Head of caudate nucleus (tissue), 42 donors: ENCODE measurements around the gene RGS3.

ENCODE experiments used
- DNase-seq, 42 donors: peaks; one replicate each; pipeline versions ENCODE4 v3.0.0 to v3.0.0-alpha.2; 2020 to 2021; ENCODE audit warnings: mixed read lengths in 7 of 42
- intact Hi-C: fragments of 100-400 bp; cut with DNase I; formaldehyde crosslinking; loops from one replicate; pipeline ENCODE4 v1.15.0; 2022

RGS3 gene

DNA sequence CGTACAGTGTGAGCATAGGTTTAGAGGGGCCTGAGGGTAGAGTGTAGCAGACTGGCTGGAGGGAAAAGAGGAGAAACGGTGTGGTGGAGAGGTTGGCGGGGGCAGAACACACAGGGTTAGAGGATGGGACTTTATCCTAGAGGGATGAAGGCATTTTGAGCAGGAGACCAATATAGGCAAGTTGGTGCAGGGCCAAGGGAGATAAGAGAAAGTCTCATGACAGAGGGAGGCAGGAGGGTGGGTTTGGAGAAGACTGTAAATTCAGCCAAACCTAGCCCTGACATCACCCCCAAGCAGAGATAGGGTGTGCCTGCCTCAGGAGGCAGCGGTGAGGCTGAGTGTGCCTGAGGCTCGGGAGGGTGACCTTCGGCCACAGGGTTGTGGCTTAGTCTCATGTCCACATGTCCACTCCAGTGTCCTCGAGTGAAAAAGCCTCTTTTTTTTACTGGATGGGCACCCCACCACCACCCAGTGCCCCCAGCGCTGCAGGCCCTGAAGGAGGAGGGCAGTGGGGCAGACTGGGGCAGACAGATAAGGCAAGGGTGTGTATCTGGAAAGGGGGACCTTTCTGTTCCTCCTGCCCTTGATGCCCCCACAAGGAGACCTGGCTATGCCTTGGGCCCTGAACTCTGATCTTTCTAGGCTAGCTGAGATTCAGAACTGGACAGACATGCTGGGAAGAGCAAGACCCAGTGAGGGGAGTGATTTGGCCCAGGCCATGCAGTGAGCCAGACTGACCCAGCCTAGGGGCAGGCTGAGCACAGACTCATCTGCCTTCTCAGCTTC is 108.7 kb downstream of the RGS3 start:
- intact Hi-C loops, result no loop called here
- DNase-seq, result peak in 8 of 42 donors; percentile 6 to 26 (median 13)

DNA sequence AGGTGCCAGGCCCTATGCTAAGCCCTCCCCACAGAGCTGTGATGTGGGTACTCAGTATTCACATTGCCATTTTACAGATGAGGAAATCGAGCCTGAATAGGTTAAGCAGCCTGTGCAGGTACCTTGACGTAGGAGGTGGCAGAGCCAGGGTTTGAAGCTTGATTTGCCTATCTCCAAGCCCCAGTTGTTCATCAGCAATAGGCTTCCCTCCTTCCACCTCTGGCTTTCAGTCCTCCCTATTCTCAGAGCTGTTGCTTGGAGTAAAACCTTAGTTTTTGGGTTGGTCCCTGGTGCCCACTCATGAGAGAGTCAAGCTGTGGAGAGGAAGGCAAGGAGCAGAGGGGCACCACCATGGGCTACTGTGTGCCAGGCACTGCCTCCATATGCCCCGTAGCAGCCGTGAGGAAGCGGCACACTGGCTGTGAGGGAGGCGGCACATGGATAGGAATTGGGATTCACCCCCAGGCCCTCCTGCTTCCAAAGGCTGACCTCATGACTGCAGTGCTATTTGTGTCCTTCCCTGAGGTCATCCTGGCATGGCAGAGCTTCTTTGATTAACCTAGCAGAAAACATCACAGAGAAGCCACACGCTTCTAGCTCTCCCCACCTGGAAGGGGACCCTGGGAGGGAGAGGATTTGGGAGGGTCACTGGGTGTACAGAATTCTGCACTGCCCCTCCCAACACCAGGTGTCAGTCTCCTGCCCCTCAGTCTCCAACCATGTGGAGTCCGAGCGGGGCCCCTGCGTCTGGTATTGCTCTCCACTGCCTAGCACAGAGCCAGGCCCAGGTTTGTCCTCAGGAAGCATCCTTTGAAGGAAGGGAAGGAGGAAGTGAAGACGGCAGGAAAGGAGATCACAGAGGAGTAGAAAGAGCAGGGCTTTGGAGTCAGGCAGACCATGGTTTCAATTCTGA is 109.8 kb downstream of the RGS3 start:
- intact Hi-C loops, result no loop called here
- DNase-seq, result peak in 7 of 42 donors; percentile 4 to 25 (median 18)

DNA sequence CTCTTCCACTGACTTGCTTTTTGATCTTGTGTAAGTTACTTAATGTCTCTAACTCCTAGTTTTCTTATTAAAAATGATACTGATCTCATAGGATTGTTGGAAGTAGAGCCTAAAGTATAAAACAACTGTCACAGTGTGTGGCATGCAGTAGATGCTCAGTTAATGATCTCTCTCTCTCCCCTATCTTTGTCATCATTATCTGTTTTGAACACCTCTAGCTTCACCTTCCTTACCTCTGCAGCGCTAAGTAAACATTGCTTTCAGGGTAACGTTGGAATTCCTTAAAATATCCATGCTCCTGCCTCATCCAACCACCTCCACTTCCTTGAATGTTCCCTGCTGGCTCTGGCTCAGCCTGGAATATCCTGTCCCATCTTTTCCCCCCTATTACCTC is 110.4 kb downstream of the RGS3 start:
- intact Hi-C loops, result no loop called here
- no peak for DNase-seq

DNA sequence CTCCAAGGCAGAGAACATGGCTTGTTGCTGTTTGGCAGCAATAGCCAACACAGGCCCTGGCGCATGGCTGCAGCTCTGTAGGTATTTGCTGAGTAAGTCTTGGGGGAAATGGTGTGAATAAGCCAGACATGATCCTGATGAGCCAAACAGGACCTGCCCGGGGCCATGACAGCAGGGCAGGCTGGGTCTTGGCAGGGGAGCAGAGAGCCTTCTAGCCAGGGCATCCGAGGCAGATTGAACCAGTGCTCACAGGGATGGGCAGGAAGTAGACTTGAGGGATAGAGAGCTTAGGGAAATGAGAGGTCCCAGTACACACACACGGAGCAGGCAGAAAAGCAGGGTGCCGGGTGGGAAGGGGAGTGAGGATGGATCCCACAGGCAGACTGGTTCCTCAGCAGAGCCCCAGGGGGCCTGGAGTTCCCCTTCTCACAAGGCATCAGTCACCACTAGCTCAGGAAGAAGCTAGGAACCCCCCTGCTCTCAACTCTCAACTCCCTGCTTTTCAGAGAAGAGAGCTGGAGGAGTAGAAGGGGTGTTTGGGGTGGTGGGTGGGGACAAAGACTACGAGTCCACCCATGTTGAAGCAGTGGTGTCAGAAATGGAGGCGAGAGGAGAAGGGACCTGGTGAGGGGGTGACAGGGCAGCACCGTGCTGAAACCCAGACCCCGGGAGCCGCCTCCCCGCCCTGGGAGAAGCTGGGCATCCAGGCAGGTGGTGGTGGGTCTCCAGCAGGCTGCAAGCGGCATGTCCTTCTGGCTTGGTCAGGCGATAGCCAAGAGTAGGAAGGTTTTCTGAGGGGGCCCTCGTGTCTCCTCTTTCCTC is 111.1 kb downstream of the RGS3 start:
- intact Hi-C loops, result no loop called here
- peak in 5 of 42 donors; percentile 1 to 22 (median 19) for DNase-seq

DNA sequence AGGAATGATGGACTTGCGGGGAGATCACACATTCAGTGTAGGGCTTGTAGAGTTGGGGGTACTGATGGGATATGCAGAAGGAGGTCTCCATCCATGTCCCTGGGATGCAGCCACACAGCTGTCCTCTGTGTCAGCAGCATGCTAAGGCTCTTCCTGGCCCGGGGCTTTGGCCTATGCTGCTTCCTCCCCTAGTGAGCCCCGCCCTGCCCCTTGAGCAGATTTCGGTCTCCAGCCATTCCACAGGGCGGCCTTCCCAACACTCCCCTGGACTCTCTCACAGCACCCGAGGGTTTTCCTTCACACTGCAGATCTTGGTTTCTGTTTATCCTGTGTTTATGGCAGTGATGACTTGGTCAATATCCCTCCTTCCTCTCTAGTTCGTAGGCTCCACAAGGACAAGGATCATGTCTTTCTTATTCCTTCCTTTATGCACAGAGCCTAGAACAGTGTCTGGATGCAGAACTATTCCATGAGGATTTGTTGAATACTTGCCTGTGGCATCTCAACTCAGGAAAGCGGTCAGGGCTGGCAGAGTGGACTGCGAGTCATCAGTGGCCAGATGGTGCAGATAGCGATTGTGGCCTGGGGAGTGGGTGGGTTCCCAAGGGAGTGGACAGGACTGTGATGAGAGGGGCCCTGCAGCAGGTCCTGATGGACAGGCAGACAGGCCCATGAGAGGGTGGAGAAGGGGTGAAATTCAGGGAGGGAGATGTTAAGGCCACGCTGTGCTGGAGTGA is 114.2 kb downstream of the RGS3 start:
- no peak for DNase-seq
- intact Hi-C loops, result no loop called here

DNA sequence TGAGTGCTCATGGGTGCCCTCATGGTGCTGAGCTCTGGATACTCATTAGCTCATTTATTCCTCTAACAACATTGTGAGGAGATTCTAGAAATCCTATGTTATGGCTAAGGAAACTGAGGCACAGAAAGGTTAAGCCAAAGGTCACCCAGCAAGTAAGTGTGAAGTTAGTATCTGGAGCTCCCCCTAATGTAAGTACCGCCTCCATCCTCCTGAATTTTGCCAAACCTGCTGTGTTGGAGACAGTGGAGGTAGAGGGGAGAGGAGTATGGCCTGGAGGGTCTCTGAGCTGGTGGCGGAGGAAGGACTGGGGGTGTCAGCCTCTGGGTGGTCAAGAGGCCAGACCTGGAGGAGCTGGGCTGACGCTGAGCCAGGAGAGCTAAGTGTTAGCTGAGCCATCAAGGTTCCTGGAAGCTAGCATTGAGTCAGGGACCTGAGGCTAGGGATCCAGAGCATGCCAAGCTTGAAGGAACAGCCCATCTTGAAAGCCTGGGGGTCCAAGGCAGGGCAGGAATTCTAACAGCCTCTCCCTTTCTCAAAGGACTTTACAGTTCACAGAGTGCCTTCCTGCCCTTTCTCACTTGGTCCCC is 114.8 kb downstream of the RGS3 start:
- intact Hi-C loops, result no loop called here
- no peak for DNase-seq

DNA sequence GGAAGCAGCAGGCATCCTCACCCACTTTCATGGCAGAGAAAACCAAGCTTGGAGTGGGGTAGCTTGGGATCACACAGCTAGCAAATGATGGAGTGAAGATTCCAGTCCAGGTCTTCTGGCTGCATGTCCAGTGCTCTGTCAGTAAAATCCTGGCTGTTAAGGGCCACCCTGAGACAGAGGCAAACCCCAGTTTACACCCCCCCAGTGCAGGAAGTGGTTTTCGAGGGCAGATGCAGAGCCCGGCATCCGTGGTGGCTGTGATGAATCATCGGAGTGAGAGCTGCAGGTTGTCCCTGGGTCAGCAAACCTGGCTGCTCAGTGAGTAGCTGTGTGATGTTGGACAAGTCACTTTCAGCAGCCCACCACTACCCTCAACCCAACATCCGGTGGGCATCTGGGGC is 115.4 kb downstream of the RGS3 start:
- DNase-seq, result peak in 9 of 42 donors; percentile 23 to 75 (median 42)
- intact Hi-C loops, result no loop called here

DNA sequence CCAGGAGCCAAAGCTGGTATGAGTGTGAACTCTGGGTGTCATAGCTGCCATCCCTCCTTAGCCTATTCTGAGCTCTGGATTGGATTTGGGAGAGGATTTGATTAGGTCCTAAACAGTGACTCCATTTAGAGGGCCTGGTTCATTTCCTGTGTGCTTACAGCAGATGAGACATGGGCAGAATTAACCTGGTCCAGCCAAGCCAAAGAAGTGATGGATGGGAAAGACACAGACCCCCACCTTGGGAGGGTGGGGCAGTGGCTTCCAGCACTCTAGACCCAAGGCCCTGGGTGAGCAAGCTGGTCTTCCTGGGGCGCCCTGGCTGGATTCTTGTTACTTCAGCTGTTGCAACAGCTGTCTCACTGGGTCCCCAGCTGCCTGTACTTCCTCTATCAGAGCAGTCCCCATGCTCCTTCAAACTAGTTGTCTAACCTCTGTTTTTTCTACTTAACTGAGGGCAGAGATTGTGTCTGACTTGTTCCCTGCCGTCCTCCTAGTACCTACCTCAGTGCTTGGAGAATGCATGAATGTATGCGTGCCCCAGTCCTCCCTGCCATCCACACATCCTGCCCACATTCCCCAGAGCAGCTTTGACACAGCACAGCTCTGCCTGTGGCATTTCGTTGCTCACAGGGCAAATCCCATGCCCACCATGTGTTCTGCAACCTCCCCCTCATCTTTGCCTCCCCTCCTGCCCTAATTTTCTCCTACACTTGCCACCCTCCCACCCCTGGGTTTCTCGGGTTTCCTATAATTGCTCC is 115.9 kb downstream of the RGS3 start:
- peak in 22 of 42 donors; percentile 36 to 81 (median 53) for DNase-seq
- intact Hi-C loops, result loop anchor here (5.0 kb wide), 1 partner anchor 42 kb away; no protein-coding TSS in a partner anchor

DNA sequence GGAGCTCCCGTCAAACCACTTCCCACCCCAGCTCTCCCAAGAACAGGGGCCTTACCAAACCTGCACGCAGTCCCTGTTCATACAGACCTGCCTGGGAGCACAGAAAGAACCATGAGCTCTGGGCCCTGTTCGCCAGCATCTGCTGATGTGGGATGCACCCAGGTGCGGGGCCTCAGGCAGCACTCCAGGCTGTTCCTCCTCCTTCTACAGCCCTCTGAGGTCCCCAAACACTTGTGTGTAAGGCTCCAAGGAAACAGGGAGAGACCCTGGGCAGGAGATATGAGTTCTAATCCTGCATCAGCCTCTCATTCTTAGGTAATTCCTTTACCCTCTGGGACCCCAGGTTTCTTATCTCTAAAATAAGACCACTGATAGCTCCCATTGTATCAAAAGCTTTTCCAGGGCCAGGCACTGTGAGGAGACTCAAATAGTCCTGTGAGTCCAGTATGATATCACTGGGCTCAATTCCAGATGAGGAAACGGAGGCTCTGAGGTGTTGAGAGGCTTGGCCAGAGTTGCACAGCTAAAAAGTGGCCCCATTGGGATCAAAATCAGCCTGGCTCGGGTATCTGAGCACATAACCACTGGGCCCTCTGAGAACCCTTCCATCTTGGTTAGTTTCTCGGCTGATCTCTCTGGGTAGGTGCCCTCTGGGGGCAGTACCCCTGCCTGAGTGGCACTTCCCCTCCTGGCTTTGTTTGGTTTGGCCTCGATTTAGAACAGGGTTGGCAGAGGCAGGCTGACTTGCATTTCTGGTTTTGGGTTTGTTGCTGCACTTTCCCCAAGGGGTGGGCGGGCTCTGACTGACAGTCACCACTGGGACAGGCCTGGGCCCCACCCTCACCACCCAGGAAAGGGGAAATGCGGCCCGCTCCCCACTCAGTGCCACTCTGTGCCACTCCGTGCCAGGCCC is 116.8 kb downstream of the RGS3 start:
- intact Hi-C loops, result loop anchor here (5.0 kb wide), 1 partner anchor 43 kb away; no protein-coding TSS in a partner anchor
- DNase-seq, result peak; percentile 44 to 89 (median 70)

DNA sequence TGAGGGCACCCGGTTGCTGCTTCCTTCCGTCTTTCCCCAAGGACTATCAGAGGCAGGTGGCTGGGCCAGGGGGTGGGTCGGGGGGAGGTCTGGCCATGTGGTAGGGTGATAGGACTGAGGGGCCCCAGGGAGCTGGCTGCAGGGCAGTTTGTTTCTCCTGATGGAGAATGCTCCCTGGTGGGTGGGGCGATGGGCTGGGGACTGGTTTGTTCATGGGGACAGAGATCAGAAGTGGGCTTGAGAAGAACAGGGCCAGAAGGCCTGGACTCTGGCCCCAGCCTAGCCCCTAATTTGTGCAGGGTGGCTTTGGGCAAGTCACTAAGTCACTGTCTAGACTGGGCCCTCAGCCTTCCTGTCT is 117.4 kb downstream of the RGS3 start:
- peak in 2 of 42 donors; percentile 26 to 27 for DNase-seq
- intact Hi-C loops, result loop anchor here (5.0 kb wide), 1 partner anchor 44 kb away; no protein-coding TSS in a partner anchor

DNA sequence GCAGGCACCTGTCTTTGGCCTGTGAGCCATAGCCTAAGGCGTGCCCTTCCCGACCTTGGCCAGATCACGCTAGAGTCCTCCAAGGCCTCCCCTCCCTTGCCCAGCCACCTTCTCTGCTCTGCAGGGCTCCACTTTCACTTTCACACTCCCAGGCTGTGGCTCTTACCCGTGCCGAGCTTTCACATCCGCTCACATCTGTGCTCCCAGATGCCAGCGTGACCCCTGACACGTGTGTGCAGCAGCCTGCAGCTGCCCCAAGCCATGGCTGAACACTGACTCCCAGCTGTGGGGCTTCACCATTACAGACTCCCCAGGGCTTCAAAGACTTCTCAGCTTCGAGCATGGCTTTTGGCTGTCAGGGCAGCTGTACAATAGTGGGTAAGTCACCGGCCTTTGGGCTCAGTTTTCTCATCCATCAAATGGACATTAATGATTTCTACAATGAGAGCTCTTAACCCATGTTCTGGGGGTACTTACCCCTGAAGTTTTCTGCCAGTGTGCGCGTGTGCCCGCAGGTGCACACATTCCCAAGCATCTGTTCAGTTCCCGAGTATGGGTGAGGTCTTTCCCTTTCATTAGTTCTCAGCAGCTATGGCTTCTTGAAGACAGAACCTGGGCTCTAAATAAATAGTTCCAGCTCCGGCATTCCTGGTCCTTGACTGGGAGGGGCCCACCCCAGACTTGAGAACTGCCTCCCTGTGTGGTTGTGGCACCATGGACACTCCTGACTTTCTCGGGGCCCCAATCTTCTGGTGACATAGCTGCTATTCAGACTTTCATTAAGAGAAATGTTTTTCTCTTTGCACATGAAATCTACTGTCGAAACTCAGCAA is 118.6 kb downstream of the RGS3 start:
- peak; percentile 57 to 93 (median 82) for DNase-seq
- intact Hi-C loops, result loop anchor here (5.0 kb wide), 1 partner anchor 45 kb away; no protein-coding TSS in a partner anchor

DNA sequence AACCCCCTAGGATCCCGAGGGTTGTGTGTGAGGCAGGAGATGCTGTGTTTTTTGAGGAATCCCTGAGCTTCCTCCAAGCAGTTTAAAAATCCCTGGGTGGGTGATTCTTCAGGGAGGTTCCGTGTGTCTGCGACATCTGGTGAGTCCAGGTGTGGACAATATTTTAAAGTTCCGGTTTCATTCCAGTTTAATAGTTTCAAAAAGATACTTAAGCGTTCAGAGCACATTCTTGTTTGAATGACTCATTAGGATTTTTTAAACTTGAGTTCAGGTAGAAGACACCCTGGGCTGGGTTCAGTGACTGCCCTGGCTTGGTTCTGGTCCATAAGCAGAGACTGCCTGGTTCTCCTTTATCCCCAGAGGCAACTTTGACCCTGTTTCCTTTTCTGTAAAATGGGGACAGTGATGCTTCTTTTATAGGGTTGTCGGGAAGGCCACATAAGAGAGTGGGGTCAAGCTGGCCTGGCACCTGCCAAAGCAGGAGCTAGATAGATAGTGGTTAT is 119.2 kb downstream of the RGS3 start:
- intact Hi-C loops, result loop anchor here (5.0 kb wide), 1 partner anchor 45 kb away; no protein-coding TSS in a partner anchor

DNA sequence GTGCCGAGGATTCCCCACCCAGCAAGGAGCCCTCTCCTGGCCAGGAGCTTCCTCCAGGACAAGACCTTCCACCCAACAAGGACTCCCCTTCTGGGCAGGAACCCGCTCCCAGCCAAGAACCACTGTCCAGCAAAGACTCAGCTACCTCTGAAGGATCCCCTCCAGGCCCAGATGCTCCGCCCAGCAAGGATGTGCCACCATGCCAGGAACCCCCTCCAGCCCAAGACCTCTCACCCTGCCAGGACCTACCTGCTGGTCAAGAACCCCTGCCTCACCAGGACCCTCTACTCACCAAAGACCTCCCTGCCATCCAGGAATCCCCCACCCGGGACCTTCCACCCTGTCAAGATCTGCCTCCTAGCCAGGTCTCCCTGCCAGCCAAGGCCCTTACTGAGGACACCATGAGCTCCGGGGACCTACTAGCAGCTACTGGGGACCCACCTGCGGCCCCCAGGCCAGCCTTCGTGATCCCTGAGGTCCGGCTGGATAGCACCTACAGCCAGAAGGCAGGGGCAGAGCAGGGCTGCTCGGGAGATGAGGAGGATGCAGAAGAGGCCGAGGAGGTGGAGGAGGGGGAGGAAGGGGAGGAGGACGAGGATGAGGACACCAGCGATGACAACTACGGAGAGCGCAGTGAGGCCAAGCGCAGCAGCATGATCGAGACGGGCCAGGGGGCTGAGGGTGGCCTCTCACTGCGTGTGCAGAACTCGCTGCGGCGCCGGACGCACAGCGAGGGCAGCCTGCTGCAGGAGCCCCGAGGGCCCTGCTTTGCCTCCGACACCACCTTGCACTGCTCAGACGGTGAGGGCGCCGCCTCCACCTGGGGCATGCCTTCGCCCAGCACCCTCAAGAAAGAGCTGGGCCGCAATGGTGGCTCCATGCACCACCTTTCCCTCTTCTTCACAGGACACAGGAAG is 120.2 kb downstream of the RGS3 start:
- intact Hi-C loops, result loop anchor here (5.0 kb wide), 1 partner anchor 46 kb away; no protein-coding TSS in a partner anchor
- DNase-seq, result no peak

More for the DNA sequence above, 119.2 kb downstream of the RGS3 start:
- DNase-seq, result no peak
